GM19372 (cell line): ENCODE results near the gene PGS1.

Experiments
- ATAC-seq: cut with Tn5 transposase; IDR thresholded peaks from one replicate; pipeline ENCODE4 v1.9.1; 2021; ENCODE audit warnings: mild to moderate bottlenecking, low read depth, moderate library complexity; ENCODE audit not compliant: unreplicated experiment

PGS1 gene

GRCh38 chr17:78437508-78438169 lies 59.2 kb downstream of the PGS1 start:
- no peak for ATAC-seq

DNA sequence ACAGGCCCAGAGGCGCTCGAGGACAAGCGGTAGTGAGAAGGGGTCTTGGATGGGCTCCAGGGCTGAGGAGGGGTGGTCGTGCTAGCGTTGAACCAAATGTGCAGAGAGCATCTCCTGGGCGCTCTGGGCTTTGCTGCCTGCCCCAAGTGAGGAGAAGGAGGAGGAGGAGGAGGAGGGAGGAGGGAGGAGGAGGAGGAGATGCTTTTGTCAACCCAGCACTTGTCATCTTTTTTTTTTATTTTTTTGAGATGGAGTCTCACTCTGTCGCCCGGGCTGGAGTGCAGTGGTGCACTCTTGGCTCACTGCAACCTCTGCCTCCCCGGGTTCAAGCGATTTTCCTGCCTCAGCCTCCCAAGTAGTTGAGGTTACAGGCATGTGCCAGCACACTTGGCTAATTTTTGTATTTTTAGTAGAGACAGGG lies 59.8 kb downstream of the PGS1 start:
- ATAC-seq, result no peak

GRCh38 chr17:78438694-78439325 lies 60.4 kb downstream of the PGS1 start:
- no peak for ATAC-seq

DNA sequence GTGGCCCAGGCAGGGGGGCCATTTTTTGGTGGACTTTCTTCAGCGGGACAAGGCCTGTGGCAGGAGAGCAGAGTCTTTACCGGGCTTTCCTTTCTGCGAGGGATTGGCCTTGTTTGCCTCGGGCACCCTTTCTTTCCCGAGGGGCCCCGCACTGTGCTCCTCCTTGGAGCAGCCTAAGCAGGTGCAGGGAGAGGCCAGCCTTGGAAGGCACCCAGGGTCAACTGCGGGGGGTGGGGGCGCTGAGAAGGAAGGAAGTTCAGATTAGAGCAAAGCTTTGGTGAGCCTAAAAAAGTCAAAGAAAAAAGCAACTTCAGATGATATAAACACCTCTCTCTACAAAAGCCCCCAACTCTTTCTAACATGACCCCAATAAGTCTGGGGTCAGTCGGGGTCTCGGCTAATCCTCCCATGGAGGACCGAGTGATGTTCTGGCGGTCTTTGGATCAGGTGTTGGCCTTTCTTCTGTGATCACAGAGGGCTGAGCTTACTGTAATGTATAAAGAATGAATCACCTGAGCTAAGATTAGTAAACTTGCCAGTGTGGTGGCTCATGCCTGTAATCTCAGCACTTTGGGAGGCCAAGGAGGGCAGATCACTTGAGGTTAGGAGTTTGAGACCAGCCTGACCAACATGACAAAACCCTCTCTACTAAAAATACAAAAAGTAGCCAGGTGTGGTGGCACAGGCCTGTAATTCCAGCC lies 63.0 kb downstream of the PGS1 start:
- ATAC-seq, result no peak

GRCh38 chr17:78442648-78443218 lies 64.3 kb downstream of the PGS1 start:
- ATAC-seq, result no peak

GRCh38 chr17:78444392-78444791 lies 65.9 kb downstream of the PGS1 start:
- no peak for ATAC-seq

- no peak for ATAC-seq
Measured at GRCh38 chr17:78446833-78447232, 68.4 kb downstream of the PGS1 start.

DNA sequence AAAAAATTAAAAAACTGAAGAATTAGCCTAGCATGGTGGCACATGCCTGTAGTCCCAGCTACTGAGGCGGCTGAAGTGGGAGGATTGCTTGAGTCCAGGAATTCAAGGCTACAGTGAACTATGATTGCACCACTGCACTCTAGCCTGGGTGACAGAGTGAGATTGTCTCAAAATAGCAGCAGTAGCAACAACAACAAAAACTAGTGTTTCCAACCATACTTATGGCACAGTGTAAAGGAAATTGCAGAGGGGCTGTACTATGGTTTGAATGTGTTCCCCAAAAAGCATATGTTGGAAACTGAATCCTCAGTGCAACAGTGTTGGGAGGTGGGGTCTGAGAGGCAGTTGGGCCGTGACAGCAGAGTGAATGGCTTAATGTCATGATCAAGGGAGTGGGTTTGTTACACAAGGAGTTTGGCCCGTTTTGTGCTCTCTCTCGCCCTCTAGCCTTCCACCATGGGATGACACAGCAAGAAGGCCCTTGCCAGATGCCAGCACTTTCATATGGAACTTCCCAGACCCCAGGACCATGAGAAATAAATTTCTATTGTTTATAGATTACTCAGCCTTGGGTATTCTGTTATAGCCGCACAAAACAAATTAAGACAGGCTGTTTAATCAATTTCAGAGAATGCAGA lies 70.0 kb downstream of the PGS1 start:
- no peak for ATAC-seq

DNA sequence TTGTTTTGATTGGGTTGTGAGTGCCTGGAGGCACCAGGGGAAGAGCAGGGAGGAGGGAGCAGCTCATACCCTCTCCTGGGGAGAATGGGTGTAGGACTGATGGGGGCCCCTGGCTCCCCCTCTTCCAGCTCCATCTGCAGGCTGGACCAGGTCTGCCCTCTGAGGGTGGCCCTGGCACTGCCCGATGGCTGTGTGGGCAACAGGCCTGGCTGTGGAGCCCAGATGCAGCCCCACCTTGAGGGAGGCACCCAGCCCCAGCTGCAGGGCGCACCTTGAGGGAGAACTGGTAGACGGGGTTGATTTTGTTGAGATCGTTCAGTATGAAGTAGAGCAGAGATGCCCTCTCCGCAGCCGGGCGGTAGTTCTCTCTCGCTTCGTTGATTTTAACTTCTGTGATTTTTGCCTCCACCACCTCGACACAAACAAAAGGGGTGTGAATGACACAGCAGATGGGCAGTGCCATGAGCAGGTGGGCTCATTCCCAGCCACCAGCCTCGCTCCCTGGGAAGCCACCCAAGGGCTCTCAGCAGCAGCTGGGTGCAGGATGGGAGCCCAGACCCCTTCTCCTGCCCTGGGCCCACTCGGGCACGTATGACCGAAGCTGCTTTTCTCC lies 71.6 kb downstream of the PGS1 start:
- ATAC-seq, result no peak

GRCh38 chr17:78450696-78451345 lies 72.4 kb downstream of the PGS1 start:
- ATAC-seq, result no peak

DNA sequence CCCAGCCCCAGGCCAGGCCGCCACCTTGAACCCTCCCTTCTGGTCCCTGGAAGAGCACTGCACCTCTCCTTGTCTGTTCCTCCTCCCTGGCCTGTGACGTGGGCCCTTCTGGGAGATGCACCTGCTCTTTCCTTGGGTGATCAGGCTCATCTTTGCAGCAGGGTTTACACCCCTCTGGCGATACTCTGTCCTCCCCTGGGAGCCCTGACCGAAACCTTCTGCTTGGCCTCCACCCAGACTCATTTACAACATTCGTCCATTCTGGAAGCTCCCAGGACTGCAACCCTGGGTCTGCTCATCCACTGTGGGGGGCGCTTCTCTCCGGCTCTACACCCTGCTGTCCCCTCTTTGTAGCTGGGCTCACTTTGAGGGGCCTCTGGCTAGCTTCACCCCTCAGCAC lies 73.3 kb downstream of the PGS1 start:
- no peak for ATAC-seq

DNA sequence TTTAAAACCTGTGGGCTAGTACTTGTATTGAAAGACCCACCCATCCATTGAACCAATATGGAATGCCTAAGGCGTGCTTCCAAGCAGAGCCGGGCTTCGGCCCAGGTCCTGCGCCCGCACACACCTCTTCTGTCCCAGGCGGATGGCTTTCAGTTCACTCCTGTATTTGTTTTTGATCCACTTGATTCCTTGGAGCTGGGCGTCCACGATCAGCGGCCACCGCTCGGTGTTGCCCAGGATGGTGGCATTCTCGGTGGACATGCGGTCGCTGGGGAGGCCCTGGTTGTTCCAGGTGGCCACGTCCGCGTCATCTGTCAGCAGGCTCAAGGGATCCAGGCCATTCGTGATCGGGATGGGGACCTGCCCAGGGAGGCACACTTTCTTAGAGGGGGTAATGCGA lies 75.9 kb downstream of the PGS1 start:
- ATAC-seq, result no peak

DNA sequence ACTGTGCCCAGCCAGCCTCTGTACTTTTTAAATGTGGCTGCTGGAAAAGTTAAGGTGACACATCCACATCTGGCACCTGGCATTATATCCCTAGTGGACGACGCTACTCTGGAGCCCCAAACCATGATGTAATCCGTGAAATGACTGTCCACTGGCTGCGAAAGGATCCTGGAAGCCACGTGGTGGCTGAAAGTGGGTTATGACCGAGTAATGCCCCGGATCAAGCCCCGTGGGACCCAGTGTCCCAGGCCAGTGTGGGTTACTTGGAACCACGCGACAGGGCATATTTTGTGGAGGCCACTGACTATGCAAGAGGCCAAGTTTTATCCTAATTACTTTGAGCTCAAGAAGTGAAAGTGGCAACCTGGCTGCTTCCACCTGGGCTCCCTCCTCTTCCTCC lies 79.6 kb downstream of the PGS1 start:
- ATAC-seq, result no peak

DNA sequence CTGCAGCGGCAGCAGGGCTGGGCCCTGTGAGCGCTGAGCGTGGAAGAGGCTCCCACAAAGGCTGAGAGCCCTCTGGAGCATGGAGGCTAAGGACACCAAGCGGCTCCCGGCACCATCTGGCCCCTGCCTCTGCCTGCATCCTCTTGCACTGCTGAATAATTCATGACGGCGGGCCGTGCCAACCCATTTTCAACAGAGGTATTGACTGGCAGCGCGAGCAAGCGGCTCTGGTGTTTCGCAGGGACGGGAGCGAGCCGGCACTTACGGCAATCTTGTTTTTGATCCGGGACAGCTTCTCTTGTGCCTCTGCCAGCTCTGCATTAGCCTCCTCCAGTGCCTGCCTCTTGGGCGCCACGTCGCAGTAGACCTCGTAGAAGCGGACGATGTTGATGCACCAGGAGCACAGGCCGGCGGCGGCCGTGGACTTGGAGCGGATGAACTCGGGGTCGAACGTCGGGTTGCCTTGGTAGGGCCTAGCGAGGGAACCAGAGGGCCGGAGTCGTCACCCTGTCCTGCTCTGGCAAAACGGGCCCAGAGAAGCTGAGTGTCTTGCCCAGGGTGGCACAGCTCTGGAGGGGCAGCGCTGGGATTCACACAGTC lies 80.4 kb downstream of the PGS1 start:
- no peak for ATAC-seq

DNA sequence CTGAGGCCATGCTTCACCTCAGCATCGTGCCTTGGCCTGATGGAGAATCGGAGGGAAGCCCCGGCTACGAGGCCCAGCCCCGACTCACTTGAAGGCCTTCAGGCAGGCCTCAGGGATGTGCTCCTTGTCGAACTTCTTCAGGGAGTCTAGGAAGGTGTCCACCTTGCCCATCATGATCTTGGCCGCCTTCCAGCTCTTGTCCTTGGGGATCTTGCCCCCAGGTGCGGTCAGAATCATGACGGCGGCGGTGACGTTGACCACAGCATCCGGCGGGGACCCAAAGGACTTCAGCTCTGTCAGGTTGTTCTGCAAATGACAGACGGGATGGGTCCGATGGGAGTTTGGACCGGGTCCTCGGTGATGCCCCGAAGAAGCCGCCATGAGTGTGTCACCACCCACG lies 81.2 kb downstream of the PGS1 start:
- no peak for ATAC-seq

GRCh38 chr17:78460176-78460675 lies 81.8 kb downstream of the PGS1 start:
- no peak for ATAC-seq

DNA sequence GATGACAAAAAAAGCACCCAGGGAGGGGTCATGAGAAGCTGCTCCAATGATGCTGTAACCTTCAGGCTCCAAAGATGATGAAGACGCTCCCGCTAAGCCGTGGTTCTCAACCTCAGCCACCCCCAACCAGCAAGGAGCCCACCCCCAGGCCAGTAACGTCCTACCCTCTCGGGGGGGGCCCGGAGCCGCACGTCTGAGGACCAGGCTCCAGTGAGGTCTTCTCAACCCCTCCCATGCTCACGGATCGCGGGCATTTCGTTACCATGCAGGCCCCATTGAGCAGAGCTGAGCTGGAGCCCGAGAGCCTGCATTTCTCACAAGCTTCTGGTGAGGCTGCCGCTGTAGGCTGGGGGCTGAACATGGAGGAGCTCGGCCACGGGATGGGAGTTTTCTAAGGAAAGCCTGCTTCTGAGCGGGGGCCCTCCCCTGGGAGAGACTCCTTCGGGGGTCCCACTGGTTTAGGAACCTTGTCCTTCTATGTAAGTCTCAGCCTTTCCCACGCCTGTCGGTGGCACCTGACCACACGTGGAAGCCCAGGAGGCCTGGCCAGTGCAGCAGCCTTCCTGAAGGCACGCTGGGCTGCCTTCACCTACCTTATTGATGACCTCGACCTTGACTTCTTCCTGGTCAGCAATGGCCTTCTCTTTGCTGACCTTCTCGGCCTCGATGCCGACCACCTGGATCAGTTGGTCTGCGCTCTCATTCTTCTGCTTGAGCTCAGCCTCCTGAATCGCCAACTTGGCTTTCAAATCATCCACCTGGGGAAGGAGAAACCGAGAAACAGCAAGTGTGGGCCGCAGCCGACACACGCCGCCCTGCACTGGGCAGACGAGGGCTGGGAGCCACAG lies 82.7 kb downstream of the PGS1 start:
- ATAC-seq, result no peak

DNA sequence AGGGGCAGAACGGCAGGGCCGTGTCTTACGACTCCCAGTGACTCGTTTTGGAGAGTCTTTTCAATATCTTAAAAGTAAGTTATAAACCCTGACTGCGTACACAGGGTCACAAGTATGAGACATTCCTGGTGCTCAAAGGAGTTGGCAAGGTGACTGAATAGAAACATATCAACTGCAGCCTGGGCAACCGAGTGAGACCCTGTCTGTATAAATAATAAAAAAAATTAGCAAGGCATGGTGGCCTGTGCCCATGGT lies 83.3 kb downstream of the PGS1 start:
- no peak for ATAC-seq

GRCh38 chr17:78462148-78462547 lies 83.7 kb downstream of the PGS1 start:
- no peak for ATAC-seq
